HEK293T (cell line): Measurements from ENCODE around the gene CDHR1.

Source experiments
- ELF4 ChIP-seq: fragments of 450-650 bp; IDR thresholded peaks from 2 replicates; pipeline ENCODE4 v1.6.1; 2017; ENCODE audit warnings: antibody characterized with exemption
- FOXA1 ChIP-seq: fragments of 450-650 bp; IDR thresholded peaks from 2 replicates; pipeline ENCODE4 v1.6.1; 2016; ENCODE audit warnings: mild to moderate bottlenecking
- SP1 ChIP-seq: fragments of 450-650 bp; IDR thresholded peaks from 2 replicates; pipeline ENCODE4 v1.6.1; 2017
- TARDBP ChIP-seq: fragments of 450-650 bp; IDR thresholded peaks from 2 replicates; pipeline ENCODE4 v1.6.1; 2016
- TF ChIP-seq, protein P1 (sequence below): fragments of 450-650 bp; IDR thresholded peaks from 2 replicates; pipeline ENCODE4 v1.6.1; 2016

DNA sequence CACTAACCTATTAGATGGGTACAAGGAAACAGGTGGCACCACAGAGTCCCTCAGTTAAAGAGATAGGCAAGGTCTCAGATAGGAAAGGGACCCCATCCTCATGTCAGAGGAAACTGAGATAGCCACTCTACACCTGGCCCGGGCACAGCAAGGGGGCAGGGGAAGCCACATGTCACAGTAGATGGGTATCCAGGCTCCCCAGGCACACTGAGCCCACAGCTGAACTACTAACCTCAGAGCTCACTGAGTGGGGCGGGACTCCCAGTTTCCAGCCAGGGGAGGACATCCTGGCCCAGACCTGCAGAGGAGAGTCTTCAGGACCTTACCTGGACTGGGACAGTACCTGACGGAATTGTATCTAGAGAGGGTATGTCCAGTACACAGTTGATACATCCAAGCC, 3.7 kb upstream of the CDHR1 start:
- TF ChIP-seq TARDBP (no peak), SP1 (no peak), ELF4 (no peak), FOXA1 (no peak)
- TF ChIP-seq, protein P1, sequence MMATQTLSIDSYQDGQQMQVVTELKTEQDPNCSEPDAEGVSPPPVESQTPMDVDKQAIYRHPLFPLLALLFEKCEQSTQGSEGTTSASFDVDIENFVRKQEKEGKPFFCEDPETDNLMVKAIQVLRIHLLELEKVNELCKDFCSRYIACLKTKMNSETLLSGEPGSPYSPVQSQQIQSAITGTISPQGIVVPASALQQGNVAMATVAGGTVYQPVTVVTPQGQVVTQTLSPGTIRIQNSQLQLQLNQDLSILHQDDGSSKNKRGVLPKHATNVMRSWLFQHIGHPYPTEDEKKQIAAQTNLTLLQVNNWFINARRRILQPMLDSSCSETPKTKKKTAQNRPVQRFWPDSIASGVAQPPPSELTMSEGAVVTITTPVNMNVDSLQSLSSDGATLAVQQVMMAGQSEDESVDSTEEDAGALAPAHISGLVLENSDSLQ, result no peak
